Keratinocyte (primary cell): Measurements from ENCODE around the gene ACBD6. TPM values are rescaled to one million over a fixed set of nuclear protein-coding genes. Genes with fewer than 3 reads are reported as not detected.

Experiments used
- DNase-seq: peaks from one replicate; pipeline ENCODE4 v3.0.0-alpha.2; 2011; ENCODE audit warnings: low read depth, missing footprints, low spot score
- FAIRE-seq: peaks from 2 replicates; lab custom pipeline; 2011; peaks lifted over from hg19 to GRCh38; lab: Jason Lieb, UNC
- H2AFZ ChIP-seq: 2 replicates; pipeline ENCODE4 v1.6.0; 2012; ENCODE audit warnings: low read length, control low read depth, inconsistent platforms; ENCODE audit not compliant: control insufficient read depth
- H3K27ac ChIP-seq: 2 replicates; pipeline ENCODE4 v1.5.1; 2011; ENCODE audit warnings: low read length; ENCODE audit not compliant: control insufficient read depth, insufficient read depth
- H3K27me3 ChIP-seq: 3 replicates; pipeline ENCODE4 v1.6.0; 2011; ENCODE audit warnings: low read length; ENCODE audit not compliant: control insufficient read depth, insufficient read depth; ENCODE audit errors: extremely low read depth
- H3K36me3 ChIP-seq, 2 experiments: 2 replicates in 1 of 2; 3 replicates in 1 of 2; pipeline ENCODE4 v1.5.1; 2011; ENCODE audit warnings: low read length in 2 of 2, mild to moderate bottlenecking in 1 of 2; ENCODE audit not compliant: control insufficient read depth in 2 of 2, insufficient read depth in 2 of 2; ENCODE audit errors: extremely low read depth in 1 of 2
- H3K4me1 ChIP-seq: 3 replicates; pipeline ENCODE4 v1.5.1; 2011; ENCODE audit warnings: low read length; ENCODE audit not compliant: control insufficient read depth, insufficient read depth; ENCODE audit errors: extremely low read depth
- H3K4me2 ChIP-seq: 3 replicates; pipeline ENCODE4 v1.6.0; 2011; ENCODE audit warnings: low read depth, low read length; ENCODE audit not compliant: control insufficient read depth, insufficient read depth; ENCODE audit errors: extremely low read depth
- H3K4me3 ChIP-seq, 3 experiments: fragments of 200-600 bp in 1 of 3; sonication (generic) in 1 of 3; 2 replicates in 2 of 3; 3 replicates in 1 of 3; pipeline ENCODE4 v1.5.1; 2011 to 2016; ENCODE audit warnings: low read length in 3 of 3, mild to moderate bottlenecking in 3 of 3, control low read depth in 2 of 3, inconsistent platforms in 1 of 3, low read depth in 1 of 3, mixed read lengths in 1 of 3, mixed run types in 1 of 3, moderate library complexity in 1 of 3; ENCODE audit not compliant: control insufficient read depth in 2 of 3, insufficient read depth in 2 of 3; ENCODE audit errors: extremely low read depth in 1 of 3
- H3K79me2 ChIP-seq: 2 replicates; pipeline ENCODE4 v1.6.0; 2012; ENCODE audit warnings: low read length; ENCODE audit not compliant: control insufficient read depth, insufficient read depth
- H3K9ac ChIP-seq: 3 replicates; pipeline ENCODE4 v1.6.0; 2011; ENCODE audit warnings: low read length; ENCODE audit not compliant: control insufficient read depth, insufficient read depth; ENCODE audit errors: extremely low read depth
- H3K9me1 ChIP-seq: 3 replicates; pipeline ENCODE4 v1.6.0; 2011; ENCODE audit warnings: low read length; ENCODE audit not compliant: control insufficient read depth, insufficient read depth; ENCODE audit errors: extremely low read depth
- H3K9me3 ChIP-seq: 2 replicates; pipeline ENCODE4 v1.5.1; 2012; ENCODE audit warnings: low read depth, low read length; ENCODE audit not compliant: control insufficient read depth
- H4K20me1 ChIP-seq: 3 replicates; pipeline ENCODE4 v1.6.0; 2011; ENCODE audit warnings: low read length; ENCODE audit not compliant: control insufficient read depth, insufficient read depth; ENCODE audit errors: extremely low read depth
- CTCF ChIP-seq, 3 experiments: IDR thresholded peaks in 1 of 3; conservative IDR thresholded peaks in 1 of 3; optimal IDR thresholded peaks in 1 of 3; 2 replicates in 2 of 3; 3 replicates in 1 of 3; pipeline versions ENCODE3 to v1.5.1; 2011; ENCODE audit warnings: low read length in 3 of 3, mild to moderate bottlenecking in 3 of 3, moderate library complexity in 2 of 3, control low read depth in 1 of 3, inconsistent platforms in 1 of 3; ENCODE audit not compliant: insufficient read depth in 2 of 3; ENCODE audit errors: extremely low read depth in 1 of 3
- EZH2 ChIP-seq: IDR thresholded peaks from one replicate; pipeline ENCODE4 v1.6.1; 2012; ENCODE audit warnings: inconsistent platforms, mild to moderate bottlenecking, low read length, moderate library complexity
- dilution Hi-C: fragments of 300-500 bp; cut with MboI; formaldehyde crosslinking; loops from one replicate; pipeline ENCODE4 v1.7.0; 2020; ENCODE audit warnings: low sequenced_read_pairs; ENCODE audit not compliant: extremely low pct_ligation_motif_present
- polyA plus RNA-seq, 5 experiments: library from polyadenylated mRNA; depleted of rRNA in 3 of 5; stranded (reverse) in 3 of 5; stranded (forward) in 1 of 5; unstranded in 1 of 5; fragments of >200 nt; gene quantifications; 1 replicate in 1 of 5; 2 replicates in 3 of 5; 3 replicates in 1 of 5; pipeline versions ENCODE4 v1.2.1 to v1.2.3, GENCODE V29; 2011 to 2012; ENCODE audit warnings: missing spikeins in 2 of 5, low read depth in 1 of 5, low replicate concordance in 1 of 5

ACBD6 gene
- polyA plus RNA-seq, 1 donor (not counting 4 experiments of a cell fraction or from before 2014, with no cell fraction given): 47.5 TPM

- Histone ChIP-seq H2AFZ (no peak overlapping the region), H3K79me2 (no peaks in the 10 kb centered on the region), H3K36me3 (peaks cover 0 to 3% of the 10 kb centered on the region in 2 experiments), H3K9me3 (no peaks in the 10 kb centered on the region), H3K4me2 (no peak overlapping the region), H3K4me3 (no peak overlapping the region), H3K27ac (no peak overlapping the region), H3K4me1 (peaks cover 15% of the 10 kb centered on the region), H3K27me3 (peaks cover 13% of the 10 kb centered on the region), H4K20me1 (no peaks in the 10 kb centered on the region), H3K9ac (no peak overlapping the region), H3K9me1 (peaks cover 5% of the 10 kb centered on the region)
- dilution Hi-C loops: no loop called here
- DNase-seq (no peak), FAIRE-seq (no peak)
- no peak for TF ChIP-seq EZH2
- no peak for TF ChIP-seq CTCF (optimal IDR thresholded peaks at IDR 0.05 in 1 of 3, IDR thresholded peaks at IDR 0.05 in 1 of 3, conservative IDR thresholded peaks at IDR 0.05 in 1 of 3; ENCODE audit: extremely low read depth in 1 of 3, insufficient read depth in 2 of 3, low read length in 3 of 3)
Observed at GRCh38 chr1:180268556-180269075, 233.8 kb downstream of the ACBD6 start.

- peaks cover 0 to 1% of the 10 kb centered on the region in 2 experiments for H3K36me3 ChIP-seq
- peaks cover 15% of the 10 kb centered on the region for H3K4me1 ChIP-seq
- H3K9me1 ChIP-seq: peaks cover 5% of the 10 kb centered on the region
- H3K9me3 ChIP-seq: no peaks in the 10 kb centered on the region
- H4K20me1 ChIP-seq: no peaks in the 10 kb centered on the region
- H3K27ac ChIP-seq: no peak overlapping the region
- TF ChIP-seq EZH2: no peak
- TF ChIP-seq CTCF (optimal IDR thresholded peaks at IDR 0.05 in 1 of 3, IDR thresholded peaks at IDR 0.05 in 1 of 3, conservative IDR thresholded peaks at IDR 0.05 in 1 of 3; ENCODE audit: extremely low read depth in 1 of 3, insufficient read depth in 2 of 3, low read length in 3 of 3): no peak
- no peaks in the 10 kb centered on the region for H3K79me2 ChIP-seq
- H3K9ac ChIP-seq: no peak overlapping the region
- DNase-seq (no peak), FAIRE-seq (no peak)
- no peak overlapping the region for H3K4me2 ChIP-seq
- peaks cover 14% of the 10 kb centered on the region for H3K27me3 ChIP-seq
- dilution Hi-C loops: no loop called here
- no peak overlapping the region for H3K4me3 ChIP-seq
- no peak overlapping the region for H2AFZ ChIP-seq
Observed at GRCh38 chr1:180267761-180268555, 234.4 kb downstream of the ACBD6 start.
